Activated gamma-delta T cell treated with anti-CD3 and anti-CD28 coated beads, Interleukin-2, amount 50 U/mL, for 16 hours (primary cell): ENCODE measurements around the gene PTGDR.

ENCODE experiments used
- DNase-seq: peaks from one replicate; pipeline ENCODE4 v3.0.0-alpha.2; 2020; ENCODE audit warnings: low read depth

Gene PTGDR

GRCh38 chr14:52267501-52268278, at the start of gene PTGDR:
TSS of gene PTGDR (plus strand) at chr14:52267698. CDS start at chr14:52267815, 117 bp downstream.
- DNase-seq: peak; percentile 45

GRCh38 chr14:52219488-52220084, 47.9 kb upstream of the PTGDR start:
- DNase-seq: no peak

- DNase-seq: no peak
Measured at GRCh38 chr14:52220924-52221811, 46.3 kb upstream of the PTGDR start.

- DNase-seq: no peak
Measured at GRCh38 chr14:52222901-52223300, 44.6 kb upstream of the PTGDR start.

- no peak for DNase-seq
Measured at GRCh38 chr14:52227619-52228222, 39.8 kb upstream of the PTGDR start.

GRCh38 chr14:52233693-52234092, 33.8 kb upstream of the PTGDR start:
- DNase-seq: no peak

- DNase-seq: no peak
Measured at GRCh38 chr14:52235434-52235833, 32.1 kb upstream of the PTGDR start.

GRCh38 chr14:52235866-52236510, 31.5 kb upstream of the PTGDR start:
- DNase-seq: no peak

GRCh38 chr14:52238682-52239081, 28.8 kb upstream of the PTGDR start:
- DNase-seq: no peak

- no peak for DNase-seq
Measured at GRCh38 chr14:52240623-52241022, 26.9 kb upstream of the PTGDR start.

- no peak for DNase-seq
Measured at GRCh38 chr14:52241087-52241793, 26.3 kb upstream of the PTGDR start.

GRCh38 chr14:52244328-52244727, 23.2 kb upstream of the PTGDR start:
- no peak for DNase-seq

- DNase-seq: no peak
Measured at GRCh38 chr14:52244997-52245396, 22.5 kb upstream of the PTGDR start.

GRCh38 chr14:52248057-52248456, 19.4 kb upstream of the PTGDR start:
- no peak for DNase-seq

- no peak for DNase-seq
Measured at GRCh38 chr14:52251724-52252123, 15.8 kb upstream of the PTGDR start.

GRCh38 chr14:52253503-52253902, 14.0 kb upstream of the PTGDR start:
- no peak for DNase-seq

- DNase-seq: no peak
Measured at GRCh38 chr14:52254086-52254485, 13.4 kb upstream of the PTGDR start.

GRCh38 chr14:52258783-52259182, 8.7 kb upstream of the PTGDR start:
- no peak for DNase-seq

GRCh38 chr14:52259434-52259833, 8.1 kb upstream of the PTGDR start:
- no peak for DNase-seq

GRCh38 chr14:52262600-52262999, 4.9 kb upstream of the PTGDR start:
- no peak for DNase-seq

GRCh38 chr14:52263190-52263589, 4.3 kb upstream of the PTGDR start:
- no peak for DNase-seq
